Measurements from ENCODE around the gene BEND3. TPM values are rescaled to one million over a fixed set of nuclear protein-coding genes. Genes with fewer than 3 reads are reported as not detected.

BEND3 gene
- polyA plus RNA-seq, 2 of the 4 experiments (the other 2 are of a cell fraction) = 2.2 to 2.3 TPM

GRCh38 chr6:107105511-107106116 is 9.7 kb downstream of the BEND3 start:
- Histone ChIP-seq H3K27ac (no peak overlapping the region), H3K4me2 (no peak overlapping the region), H3K4me3 (no peak overlapping the region), H3K4me1 (no peaks in the 10 kb centered on the region), H3K9me3 (no peaks in the 10 kb centered on the region)
- ChIA-PET POLR2A (no interaction called here), CTCF (no interaction called here)
- WGBS (ENCODE audit: missing lambda C conversion rate) = 89% methylated on average over 5 of the region's 7 CpGs
- no peak for ATAC-seq
- FAIRE-seq = no peak
- no peak for DNase-seq (ENCODE audit: low read depth in 1 of 2, low spot score in 1 of 2)
- TF ChIP-seq BHLHE40 (IDR thresholded peaks at IDR 0.05; ENCODE audit: low read depth, low read length) (no peak), CBX8 (IDR thresholded peaks at IDR 0.05) (no peak)

- ATAC-seq = no peak
- no peak for DNase-seq (ENCODE audit: low read depth in 1 of 2, low spot score in 1 of 2)
Measured at GRCh38 chr6:107103082-107103481, 12.2 kb downstream of the BEND3 start.

GRCh38 chr6:107102414-107102805 is 12.9 kb downstream of the BEND3 start:
- no peak overlapping the region for H3K4me2 ChIP-seq
- DNase-seq (ENCODE audit: low read depth in 1 of 2, low spot score in 1 of 2) (no peak), FAIRE-seq (no peak), ATAC-seq (no peak)
- 95% methylated on average over 3 of the region's 7 CpGs for WGBS (ENCODE audit: missing lambda C conversion rate)
- H3K27ac ChIP-seq = no peak overlapping the region
- POLR2A ChIA-PET = no interaction called here
- H3K4me1 ChIP-seq = no peaks in the 10 kb centered on the region
- no peaks in the 10 kb centered on the region for H3K9me3 ChIP-seq
- H3K4me3 ChIP-seq = no peak overlapping the region
- CTCF ChIA-PET = interaction anchor here (0.8 kb wide), 1 partner anchor 12 kb away, joined by 4 read pairs; no protein-coding TSS in a partner anchor
- TF ChIP-seq ESRRA (IDR thresholded peaks at IDR 0.05; ENCODE audit: borderline replicate concordance, low read length) = no peak
- TF ChIP-seq MAFK (IDR thresholded peaks at IDR 0.05; ENCODE audit: partially characterized antibody) = no peak
- TF ChIP-seq NR3C1 (IDR thresholded peaks at IDR 0.05) = no peak
- TF ChIP-seq FOXS1 (CRISPR knock-in tag; IDR thresholded peaks at IDR 0.05) = no peak
- no peak for TF ChIP-seq HOXA7 (CRISPR knock-in tag; IDR thresholded peaks at IDR 0.05)
- no peak for TF ChIP-seq TFCP2L1 (CRISPR knock-in tag; IDR thresholded peaks at IDR 0.05)
- no peak for TF ChIP-seq HMGXB4 (CRISPR knock-in tag; IDR thresholded peaks at IDR 0.05; ENCODE audit: borderline replicate concordance)
- no peak for TF ChIP-seq RARB (CRISPR knock-in tag; IDR thresholded peaks at IDR 0.05)
- TF ChIP-seq CHD4 (IDR thresholded peaks at IDR 0.05; ENCODE audit: borderline replicate concordance) = no peak
- TF ChIP-seq PBX3 (IDR thresholded peaks at IDR 0.05) = no peak
- no peak for TF ChIP-seq POLR2A (IDR thresholded peaks at IDR 0.05; ENCODE audit: low read length)
- no peak for TF ChIP-seq FOSL2 (IDR thresholded peaks at IDR 0.05)
- TF ChIP-seq FOSL2 (CRISPR knock-in tag; IDR thresholded peaks at IDR 0.05) = no peak
- no peak for TF ChIP-seq ATOH8 (CRISPR knock-in tag; IDR thresholded peaks at IDR 0.05; ENCODE audit: low read depth)
- no peak for TF ChIP-seq SMC3 (IDR thresholded peaks at IDR 0.05)
- TF ChIP-seq ZNF302 (CRISPR knock-in tag; IDR thresholded peaks at IDR 0.05) = no peak
- TF ChIP-seq SREBF2 (IDR thresholded peaks at IDR 0.05) = no peak

More at GRCh38 chr6:107103082-107103481, 12.2 kb downstream of the BEND3 start:
- no peaks in the 10 kb centered on the region for H3K4me1 ChIP-seq
- TF ChIP-seq KDM1A (IDR thresholded peaks at IDR 0.05; ENCODE audit: low read depth) = no peak
- TF ChIP-seq EP300 (IDR thresholded peaks at IDR 0.05) = no peak
- TF ChIP-seq EHMT2 (IDR thresholded peaks at IDR 0.05; ENCODE audit: low read depth) = no peak
- no peak for TF ChIP-seq RNF2 (IDR thresholded peaks at IDR 0.05; ENCODE audit: borderline replicate concordance, low read depth)
- TF ChIP-seq POLR2A (IDR thresholded peaks at IDR 0.05; ENCODE audit: low read length) = no peak
- TF ChIP-seq ELK1 (IDR thresholded peaks at IDR 0.05; ENCODE audit: low read depth, low read length) = no peak
- TF ChIP-seq ZC3H11A (IDR thresholded peaks at IDR 0.05) = no peak
- no peak for TF ChIP-seq PHF8 (IDR thresholded peaks at IDR 0.05; ENCODE audit: borderline replicate concordance, low read depth)
- no peak for TF ChIP-seq SREBF2 (IDR thresholded peaks at IDR 0.05)
- TF ChIP-seq NR3C1 (IDR thresholded peaks at IDR 0.05) = no peak
- TF ChIP-seq HEYL (CRISPR knock-in tag; IDR thresholded peaks at IDR 0.05) = no peak
- no peak for TF ChIP-seq CHD4 (IDR thresholded peaks at IDR 0.05; ENCODE audit: borderline replicate concordance)
- TF ChIP-seq CHD2 (IDR thresholded peaks at IDR 0.05; ENCODE audit: low read length, partially characterized antibody) = no peak
- TF ChIP-seq HOXA7 (CRISPR knock-in tag; IDR thresholded peaks at IDR 0.05) = no peak
- TF ChIP-seq MAX (IDR thresholded peaks at IDR 0.05) = no peak
- no peak for TF ChIP-seq SMC3 (IDR thresholded peaks at IDR 0.05)
- no peak for TF ChIP-seq BHLHE40 (IDR thresholded peaks at IDR 0.05; ENCODE audit: low read depth, low read length)
- no peak for TF ChIP-seq MAZ (IDR thresholded peaks at IDR 0.05; ENCODE audit: borderline replicate concordance, low read depth, low read length)
- no peak overlapping the region for H3K4me3 ChIP-seq
- no peak for FAIRE-seq
- H3K9me3 ChIP-seq = no peaks in the 10 kb centered on the region
- H3K27ac ChIP-seq = no peak overlapping the region
- POLR2A ChIA-PET = no interaction called here
- CTCF ChIA-PET = interaction anchor here (0.8 kb wide), 1 partner anchor 11 kb away, joined by 4 read pairs; no protein-coding TSS in a partner anchor
- 99% methylated on average over 6 of the region's 6 CpGs for WGBS (ENCODE audit: missing lambda C conversion rate)
- H3K4me2 ChIP-seq = no peak overlapping the region
